Measurements from ENCODE around the gene GPR26.

The GPR26 gene

GRCh38 chr10:123645615-123646014 lies 20.5 kb upstream of the GPR26 start:
- in situ Hi-C loops (cut with MboI; ENCODE audit: low sequenced_read_pairs): no loop called here

DNA sequence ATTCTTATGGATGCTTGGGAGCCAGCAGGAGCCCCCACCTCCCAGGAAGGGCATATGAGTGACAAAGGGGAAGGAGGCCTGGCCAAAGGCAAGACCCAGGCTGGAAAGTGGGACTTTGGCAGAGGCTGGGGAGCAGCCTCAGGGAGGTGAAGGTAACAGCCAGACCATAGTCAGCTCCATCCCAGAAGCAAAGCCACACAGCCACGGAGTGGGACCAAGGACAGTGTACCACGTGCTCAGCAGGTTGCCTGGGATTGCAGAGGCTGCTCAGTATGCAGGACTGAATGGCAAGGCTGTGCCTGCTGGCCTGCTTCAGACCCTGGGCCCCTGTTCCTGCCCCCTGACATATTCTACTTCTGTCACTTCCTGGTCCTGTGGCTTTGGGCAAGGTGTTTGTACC lies 17.6 kb upstream of the GPR26 start:
- in situ Hi-C loops (cut with MboI; ENCODE audit: low sequenced_read_pairs): no loop called here

GRCh38 chr10:123649676-123650075 lies 16.5 kb upstream of the GPR26 start:
- in situ Hi-C loops (cut with MboI; ENCODE audit: low sequenced_read_pairs): no loop called here

- in situ Hi-C loops (cut with MboI; ENCODE audit: low sequenced_read_pairs): no loop called here
Observed at GRCh38 chr10:123651421-123652047, 14.6 kb upstream of the GPR26 start.

- in situ Hi-C loops (cut with MboI; ENCODE audit: low sequenced_read_pairs): no loop called here
Observed at GRCh38 chr10:123655751-123656150, 10.4 kb upstream of the GPR26 start.

- in situ Hi-C loops (cut with MboI; ENCODE audit: low sequenced_read_pairs): no loop called here
Observed at GRCh38 chr10:123663522-123663921, 2.6 kb upstream of the GPR26 start.

GRCh38 chr10:123665491-123666286 lies 466 bp upstream of the GPR26 start:
- in situ Hi-C loops (cut with MboI; ENCODE audit: low sequenced_read_pairs): no loop called here

DNA sequence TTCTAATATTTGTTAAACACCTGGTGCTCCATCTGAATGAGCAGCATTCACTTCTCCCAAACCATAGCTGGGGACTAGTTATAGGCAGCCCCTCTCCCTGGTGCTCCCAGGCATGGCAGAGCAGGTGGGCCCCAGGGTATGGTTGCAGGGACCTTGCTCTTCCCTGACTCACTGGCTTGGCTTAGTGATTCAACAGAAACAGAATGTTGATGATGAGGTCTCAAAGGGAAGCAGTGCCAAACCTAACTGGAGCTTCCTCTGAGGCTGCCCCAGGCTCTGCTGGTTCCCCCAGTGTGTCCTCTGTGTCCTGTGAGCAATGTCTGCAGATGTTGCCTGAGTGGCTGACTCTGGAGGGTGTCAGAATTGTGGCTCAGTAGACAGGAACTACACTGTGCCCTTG lies 3.7 kb downstream of the GPR26 start:
- in situ Hi-C loops (cut with MboI; ENCODE audit: low sequenced_read_pairs): no loop called here

DNA sequence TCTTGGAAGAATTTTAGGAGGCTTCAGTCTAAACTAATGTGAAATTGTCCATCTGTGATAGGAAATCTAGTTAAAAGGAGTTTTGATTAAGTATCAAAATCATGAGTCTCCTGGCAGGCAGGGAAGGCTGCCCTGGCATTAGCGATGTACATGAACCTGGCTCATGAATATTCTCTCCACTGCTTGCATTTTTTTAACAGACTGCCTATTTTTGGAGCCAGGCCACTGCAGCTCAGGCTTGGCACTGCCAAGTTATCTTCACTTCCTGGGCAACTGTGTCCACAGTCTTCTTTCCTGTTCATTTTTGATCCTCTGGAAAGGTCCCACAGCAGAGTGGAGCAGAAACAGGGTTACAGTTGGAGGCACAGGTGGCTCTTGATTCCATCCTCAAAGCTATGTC lies 7.0 kb downstream of the GPR26 start:
- in situ Hi-C loops (cut with MboI; ENCODE audit: low sequenced_read_pairs): no loop called here

- in situ Hi-C loops (cut with MboI; ENCODE audit: low sequenced_read_pairs): no loop called here
Observed at GRCh38 chr10:123674741-123675140, 8.6 kb downstream of the GPR26 start.

DNA sequence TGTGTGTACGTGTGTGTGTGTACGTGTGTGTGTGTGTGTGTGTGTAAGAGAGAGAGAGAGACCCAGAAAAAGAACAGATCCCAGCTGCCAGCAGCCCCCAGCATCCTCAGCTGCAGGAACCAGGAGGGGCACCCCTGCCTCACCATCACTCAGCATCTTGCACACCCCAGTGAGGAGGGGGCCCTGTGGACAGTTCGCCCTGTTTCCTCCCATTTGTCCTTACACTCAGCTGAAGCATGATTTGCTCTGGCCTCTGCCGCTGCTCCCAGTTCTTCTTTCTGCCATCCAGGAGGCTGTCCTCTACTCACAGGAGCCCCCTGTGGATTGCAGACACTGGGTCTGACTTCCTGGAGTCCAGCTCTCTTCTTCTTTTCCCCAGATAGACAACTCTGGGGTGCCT lies 9.7 kb downstream of the GPR26 start:
- in situ Hi-C loops (cut with MboI; ENCODE audit: low sequenced_read_pairs): no loop called here

- in situ Hi-C loops (cut with MboI; ENCODE audit: low sequenced_read_pairs): no loop called here
Observed at GRCh38 chr10:123677556-123677955, 11.4 kb downstream of the GPR26 start.

- in situ Hi-C loops (cut with MboI; ENCODE audit: low sequenced_read_pairs): no loop called here
Observed at GRCh38 chr10:123678376-123678775, 12.2 kb downstream of the GPR26 start.

DNA sequence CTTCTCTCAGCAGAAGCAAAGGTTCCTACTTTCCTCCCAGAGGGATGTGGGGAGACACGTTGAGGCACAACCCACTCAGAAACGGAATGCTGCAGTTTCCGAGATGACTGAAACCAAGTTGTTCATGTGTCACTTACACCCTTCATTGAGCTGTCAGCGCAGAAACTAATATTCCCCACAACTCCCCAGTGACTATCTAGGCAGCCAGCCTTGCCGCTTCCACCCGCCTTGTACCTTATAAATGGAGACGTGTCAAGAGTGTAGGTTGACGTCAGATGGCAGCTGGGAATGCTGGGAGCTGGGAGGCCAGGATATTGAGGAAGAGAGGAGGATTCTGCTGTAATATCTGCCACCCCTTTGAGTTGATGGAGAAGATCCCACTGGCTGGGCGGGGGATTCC lies 15.1 kb downstream of the GPR26 start:
- in situ Hi-C loops (cut with MboI; ENCODE audit: low sequenced_read_pairs): no loop called here

DNA sequence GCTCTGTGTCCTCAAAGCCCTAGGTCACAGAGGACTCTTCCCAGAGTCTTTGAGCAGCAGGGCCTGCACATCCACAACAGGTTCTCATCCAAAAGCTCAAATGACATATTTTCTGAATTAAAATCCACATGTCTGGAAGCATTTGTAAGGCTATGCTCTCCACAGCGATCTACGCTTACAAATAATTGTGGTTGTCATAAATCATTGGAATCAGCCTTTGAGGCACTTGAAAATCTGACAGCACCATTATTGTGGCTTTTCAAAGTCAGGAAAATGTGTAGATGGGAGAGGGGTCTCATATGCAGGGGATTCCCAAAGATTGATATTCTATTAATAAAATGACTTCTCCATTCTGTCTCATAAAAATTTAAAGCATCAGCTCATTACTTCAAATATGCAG lies 16.3 kb downstream of the GPR26 start:
- in situ Hi-C loops (cut with MboI; ENCODE audit: low sequenced_read_pairs): no loop called here

- in situ Hi-C loops (cut with MboI; ENCODE audit: low sequenced_read_pairs): no loop called here
Observed at GRCh38 chr10:123683459-123683858, 17.3 kb downstream of the GPR26 start.

DNA sequence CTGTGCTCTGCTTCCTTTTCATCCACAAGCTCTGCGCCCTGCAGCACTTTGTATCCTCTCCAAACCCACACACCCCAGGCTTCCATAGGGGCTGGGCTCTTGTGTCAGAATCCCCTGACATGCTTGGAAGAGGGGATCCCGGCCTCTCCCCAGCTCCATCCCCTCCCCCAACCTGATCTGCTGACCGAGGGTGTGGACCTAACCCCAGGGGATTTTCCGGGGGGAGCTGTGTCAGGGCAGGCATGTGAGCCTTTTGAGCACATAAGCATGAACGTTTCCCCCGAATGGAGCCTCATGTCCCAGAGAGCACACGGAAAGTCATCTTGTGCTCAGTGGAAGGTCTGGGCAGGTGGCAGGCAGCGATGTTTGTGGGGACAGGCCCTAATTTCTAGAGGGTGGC lies 17.7 kb downstream of the GPR26 start:
- in situ Hi-C loops (cut with MboI; ENCODE audit: low sequenced_read_pairs): no loop called here

GRCh38 chr10:123685260-123685659 lies 19.1 kb downstream of the GPR26 start:
- in situ Hi-C loops (cut with MboI; ENCODE audit: low sequenced_read_pairs): no loop called here

- in situ Hi-C loops (cut with MboI; ENCODE audit: low sequenced_read_pairs): no loop called here
Observed at GRCh38 chr10:123687758-123688157, 21.6 kb downstream of the GPR26 start.

GRCh38 chr10:123689880-123690279 lies 23.7 kb downstream of the GPR26 start:
- in situ Hi-C loops (cut with MboI; ENCODE audit: low sequenced_read_pairs): no loop called here

DNA sequence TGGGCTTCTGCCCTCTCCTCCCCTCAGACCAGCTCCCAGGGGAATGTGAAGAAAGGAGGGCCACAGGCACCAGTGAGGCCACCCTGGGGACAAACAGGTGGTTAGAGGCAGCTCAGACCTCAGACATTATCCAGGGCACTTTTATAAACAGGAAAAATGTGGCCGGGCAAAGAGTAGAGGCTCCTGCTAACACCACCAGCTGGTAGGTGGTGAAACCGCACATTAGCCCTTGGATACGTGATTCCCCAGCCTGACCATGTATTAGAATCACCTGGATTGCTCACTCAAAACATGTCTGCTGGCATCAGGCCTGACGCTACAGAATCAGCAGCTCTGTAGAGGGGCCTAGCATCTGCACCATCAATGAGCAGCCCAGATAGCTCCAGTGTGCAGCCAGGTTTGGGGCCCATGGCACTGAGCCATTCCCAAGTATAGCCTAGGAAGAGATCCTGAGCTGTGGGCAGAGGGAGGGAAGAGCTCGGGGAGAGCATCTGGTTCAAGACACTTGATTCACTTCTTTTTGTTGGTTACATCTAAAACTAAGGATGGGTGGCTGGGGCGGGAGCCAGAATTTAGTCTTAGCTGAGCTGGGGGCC lies 37.1 kb downstream of the GPR26 start:
- in situ Hi-C loops (cut with MboI; ENCODE audit: low sequenced_read_pairs): no loop called here

DNA sequence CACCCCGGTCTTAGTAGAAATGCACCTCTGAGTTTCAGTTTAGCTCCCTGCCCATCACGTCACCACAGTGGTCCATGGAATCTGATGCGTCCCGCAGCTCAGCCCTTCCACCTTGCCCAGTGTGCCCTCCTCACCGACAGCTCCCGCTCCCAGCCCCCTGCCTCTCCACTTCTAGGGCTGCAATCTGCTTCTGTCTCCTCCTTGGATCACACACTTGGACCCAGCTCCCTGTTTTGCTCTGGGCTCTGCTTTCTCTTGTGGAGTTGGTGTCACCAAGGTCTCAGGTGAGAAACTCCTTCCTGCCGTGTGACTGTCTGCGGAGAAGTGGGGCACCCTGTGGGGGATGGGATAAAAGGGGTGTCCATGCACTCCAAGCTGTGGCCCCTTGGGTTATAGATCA lies 37.9 kb downstream of the GPR26 start:
- in situ Hi-C loops (cut with MboI; ENCODE audit: low sequenced_read_pairs): no loop called here
